Measurements from ENCODE around the gene CACHD1. TPM values are rescaled to one million over a fixed set of nuclear protein-coding genes. Genes with fewer than 3 reads are reported as not detected.
A peak's percentile ranks its signal among the peaks of the same experiment; 100 is the strongest.

The CACHD1 gene
- total RNA-seq, 1 experiment from 2014 or later = 8.4 TPM

GRCh38 chr1:64469977-64470664 is at the start of gene CACHD1 (continued):
- TF ChIP-seq TCF7L2 (IDR thresholded peaks at IDR 0.05; ENCODE audit: borderline replicate concordance, extremely low read depth, insufficient read depth, insufficient read length) (no peak), SRF (IDR thresholded peaks at IDR 0.05; ENCODE audit: low read depth) (no peak), POLR2AphosphoS5 (IDR thresholded peaks at IDR 0.05; ENCODE audit: low read depth, low read length) (peak; percentile 96), POLR2A (IDR thresholded peaks at IDR 0.05; ENCODE audit: borderline replicate concordance, extremely low read depth, insufficient read depth, insufficient read length) (peak; percentile 91), YY1 (IDR thresholded peaks at IDR 0.05; ENCODE audit: extremely low read depth, insufficient replicate concordance, low read depth, low read length) (peak; percentile 32)

GRCh38 chr1:64421377-64421776 is 48.6 kb upstream of the CACHD1 start:
- Histone ChIP-seq H3K79me2 (ENCODE audit: insufficient read depth, low read length) (no peaks in the 10 kb centered on the region), H3K9me3 (ENCODE audit: control insufficient read depth in 1 of 2, insufficient read depth in 1 of 2, low read depth in 1 of 2, low read length in 2 of 2) (no peaks in the 10 kb centered on the region), H3K9me2 (ENCODE audit: insufficient read depth) (no peaks in the 10 kb centered on the region), H3K27me3 (ENCODE audit: insufficient read depth, low read length) (no peaks in the 10 kb centered on the region), H3K4me3 (replicated peaks in 1 of 2; ENCODE audit: low read depth in 1 of 2, low read length in 2 of 2) (no peak overlapping the region), H3K4me1 (ENCODE audit: control insufficient read depth in 1 of 2, insufficient read depth in 2 of 2, low read length in 2 of 2) (no peaks in the 10 kb centered on the region), H3K27ac (ENCODE audit: low read depth, low read length) (no peak overlapping the region), H4K20me1 (ENCODE audit: insufficient read depth) (no peaks in the 10 kb centered on the region), H3K36me3 (ENCODE audit: control insufficient read depth in 1 of 2, insufficient read depth in 2 of 2, low read length in 2 of 2) (no peaks in the 10 kb centered on the region), H2AFZ (ENCODE audit: low read depth, low read length, poor library complexity, severe bottlenecking) (no peak overlapping the region), H3K4me2 (ENCODE audit: low read length) (no peak overlapping the region), H3K9ac (ENCODE audit: low read length) (no peak overlapping the region)
- RAD21 ChIA-PET (ENCODE audit: low non-redundant PET in 1 of 2, low total read pairs in 2 of 2, uncharacterized antibody in 2 of 2, unreplicated experiment in 2 of 2) = no interaction called here
- TF ChIP-seq CEBPB (IDR thresholded peaks at IDR 0.05; ENCODE audit: low read depth) (no peak), YY1 (IDR thresholded peaks at IDR 0.05; ENCODE audit: extremely low read depth, insufficient replicate concordance, low read depth, low read length) (no peak), POLR2AphosphoS5 (IDR thresholded peaks at IDR 0.05; ENCODE audit: low read depth, low read length) (no peak), CBX3 (IDR thresholded peaks at IDR 0.05; ENCODE audit: low read depth) (no peak), EZH2phosphoT487 (IDR thresholded peaks at IDR 0.05; ENCODE audit: borderline replicate concordance) (no peak), EZH2 (IDR thresholded peaks at IDR 0.05) (no peak), ZFX (IDR thresholded peaks at IDR 0.05) (no peak), SRF (IDR thresholded peaks at IDR 0.05; ENCODE audit: low read depth) (no peak)
- TF ChIP-seq, protein P1, sequence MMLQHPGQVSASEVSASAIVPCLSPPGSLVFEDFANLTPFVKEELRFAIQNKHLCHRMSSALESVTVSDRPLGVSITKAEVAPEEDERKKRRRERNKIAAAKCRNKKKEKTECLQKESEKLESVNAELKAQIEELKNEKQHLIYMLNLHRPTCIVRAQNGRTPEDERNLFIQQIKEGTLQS (IDR thresholded peaks at IDR 0.05) = no peak
- TF ChIP-seq, protein P2, sequence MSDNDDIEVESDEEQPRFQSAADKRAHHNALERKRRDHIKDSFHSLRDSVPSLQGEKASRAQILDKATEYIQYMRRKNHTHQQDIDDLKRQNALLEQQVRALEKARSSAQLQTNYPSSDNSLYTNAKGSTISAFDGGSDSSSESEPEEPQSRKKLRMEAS (IDR thresholded peaks at IDR 0.05) = no peak
- TF ChIP-seq, protein P3, sequence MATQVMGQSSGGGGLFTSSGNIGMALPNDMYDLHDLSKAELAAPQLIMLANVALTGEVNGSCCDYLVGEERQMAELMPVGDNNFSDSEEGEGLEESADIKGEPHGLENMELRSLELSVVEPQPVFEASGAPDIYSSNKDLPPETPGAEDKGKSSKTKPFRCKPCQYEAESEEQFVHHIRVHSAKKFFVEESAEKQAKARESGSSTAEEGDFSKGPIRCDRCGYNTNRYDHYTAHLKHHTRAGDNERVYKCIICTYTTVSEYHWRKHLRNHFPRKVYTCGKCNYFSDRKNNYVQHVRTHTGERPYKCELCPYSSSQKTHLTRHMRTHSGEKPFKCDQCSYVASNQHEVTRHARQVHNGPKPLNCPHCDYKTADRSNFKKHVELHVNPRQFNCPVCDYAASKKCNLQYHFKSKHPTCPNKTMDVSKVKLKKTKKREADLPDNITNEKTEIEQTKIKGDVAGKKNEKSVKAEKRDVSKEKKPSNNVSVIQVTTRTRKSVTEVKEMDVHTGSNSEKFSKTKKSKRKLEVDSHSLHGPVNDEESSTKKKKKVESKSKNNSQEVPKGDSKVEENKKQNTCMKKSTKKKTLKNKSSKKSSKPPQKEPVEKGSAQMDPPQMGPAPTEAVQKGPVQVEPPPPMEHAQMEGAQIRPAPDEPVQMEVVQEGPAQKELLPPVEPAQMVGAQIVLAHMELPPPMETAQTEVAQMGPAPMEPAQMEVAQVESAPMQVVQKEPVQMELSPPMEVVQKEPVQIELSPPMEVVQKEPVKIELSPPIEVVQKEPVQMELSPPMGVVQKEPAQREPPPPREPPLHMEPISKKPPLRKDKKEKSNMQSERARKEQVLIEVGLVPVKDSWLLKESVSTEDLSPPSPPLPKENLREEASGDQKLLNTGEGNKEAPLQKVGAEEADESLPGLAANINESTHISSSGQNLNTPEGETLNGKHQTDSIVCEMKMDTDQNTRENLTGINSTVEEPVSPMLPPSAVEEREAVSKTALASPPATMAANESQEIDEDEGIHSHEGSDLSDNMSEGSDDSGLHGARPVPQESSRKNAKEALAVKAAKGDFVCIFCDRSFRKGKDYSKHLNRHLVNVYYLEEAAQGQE (IDR thresholded peaks at IDR 0.05; ENCODE audit: low read depth) = no peak
- CTCF ChIA-PET = no interaction called here
- POLR2A ChIA-PET = no interaction called here
- intact Hi-C loops (cut with micrococcal nuclease) = no loop called here
- ATAC-seq (no peak), DNase-seq (ENCODE audit: low read depth, low spot score) (no peak)
- BruUV-seq (replicated peaks) = no TSS peak

Measured in HCT116 (cell line).